ENCODE results near the gene C10orf67. TPM values are rescaled to one million over a fixed set of nuclear protein-coding genes. Genes with fewer than 3 reads are reported as not detected.

C10orf67 gene
- total RNA-seq, 1 experiment from 2014 or later: not detected

- no peak for ATAC-seq
Measured at GRCh38 chr10:23195846-23196600, 148.6 kb downstream of the C10orf67 start.

GRCh38 chr10:23194966-23195845 is 149.4 kb downstream of the C10orf67 start:
- ChIA-PET CTCF (no interaction called here), POLR2A (no interaction called here), RAD21 (ENCODE audit: low non-redundant PET in 1 of 2, low total read pairs in 2 of 2, uncharacterized antibody in 2 of 2, unreplicated experiment in 2 of 2) (no interaction called here)
- Histone ChIP-seq H3K9me2 (ENCODE audit: insufficient read depth) (no peaks in the 10 kb centered on the region), H3K4me2 (ENCODE audit: low read length) (no peak overlapping the region), H3K36me3 (ENCODE audit: control insufficient read depth in 1 of 2, insufficient read depth in 2 of 2, low read length in 2 of 2) (no peaks in the 10 kb centered on the region), H3K9me3 (ENCODE audit: control insufficient read depth in 1 of 2, insufficient read depth in 1 of 2, low read depth in 1 of 2, low read length in 2 of 2) (no peaks in the 10 kb centered on the region), H3K4me3 (replicated peaks in 1 of 2; ENCODE audit: low read depth in 1 of 2, low read length in 2 of 2) (no peak overlapping the region), H3K79me2 (ENCODE audit: insufficient read depth, low read length) (no peaks in the 10 kb centered on the region), H3K27me3 (ENCODE audit: insufficient read depth, low read length) (no peaks in the 10 kb centered on the region), H4K20me1 (ENCODE audit: insufficient read depth) (no peaks in the 10 kb centered on the region), H2AFZ (ENCODE audit: low read depth, low read length, poor library complexity, severe bottlenecking) (no peak overlapping the region), H3K27ac (ENCODE audit: low read depth, low read length) (no peak overlapping the region), H3K9ac (ENCODE audit: low read length) (no peak overlapping the region), H3K4me1 (ENCODE audit: control insufficient read depth in 1 of 2, insufficient read depth in 2 of 2, low read length in 2 of 2) (no peaks in the 10 kb centered on the region)
- ATAC-seq (no peak), DNase-seq (ENCODE audit: low read depth, low spot score) (no peak)
- intact Hi-C loops (cut with micrococcal nuclease): no loop called here
- TF ChIP-seq ATF3 (IDR thresholded peaks at IDR 0.05): no peak
- no peak for TF ChIP-seq EZH2phosphoT487 (IDR thresholded peaks at IDR 0.05; ENCODE audit: borderline replicate concordance)
- TF ChIP-seq EGR1 (IDR thresholded peaks at IDR 0.05; ENCODE audit: low read depth): no peak
- TF ChIP-seq POLR2A (IDR thresholded peaks at IDR 0.05; ENCODE audit: borderline replicate concordance, extremely low read depth, insufficient read depth, insufficient read length): no peak
- no peak for TF ChIP-seq SIN3A (IDR thresholded peaks at IDR 0.05; ENCODE audit: low read depth)
- BruUV-seq (replicated peaks): no TSS peak

More at GRCh38 chr10:23195846-23196600, 148.6 kb downstream of the C10orf67 start:
- TF ChIP-seq CEBPB (IDR thresholded peaks at IDR 0.05; ENCODE audit: low read depth) (no peak), SIN3A (IDR thresholded peaks at IDR 0.05; ENCODE audit: low read depth) (no peak), MAX (IDR thresholded peaks at IDR 0.05) (no peak), EZH2 (IDR thresholded peaks at IDR 0.05) (no peak), TCF7L2 (IDR thresholded peaks at IDR 0.05; ENCODE audit: borderline replicate concordance, extremely low read depth, insufficient read depth, insufficient read length) (no peak), POLR2A (IDR thresholded peaks at IDR 0.05; ENCODE audit: borderline replicate concordance, extremely low read depth, insufficient read depth, insufficient read length) (no peak), ELF1 (IDR thresholded peaks at IDR 0.05; ENCODE audit: borderline replicate concordance, low read depth) (no peak), ZNF274 (IDR thresholded peaks at IDR 0.05; ENCODE audit: low read depth, low read length) (no peak)
- Histone ChIP-seq H3K4me2 (ENCODE audit: low read length) (no peak overlapping the region), H3K9me2 (ENCODE audit: insufficient read depth) (no peaks in the 10 kb centered on the region), H3K9me3 (ENCODE audit: control insufficient read depth in 1 of 2, insufficient read depth in 1 of 2, low read depth in 1 of 2, low read length in 2 of 2) (no peaks in the 10 kb centered on the region), H3K27me3 (ENCODE audit: insufficient read depth, low read length) (peaks cover 1% of the 10 kb centered on the region; the same call in 1 of the 2 replicates), H3K79me2 (ENCODE audit: insufficient read depth, low read length) (no peaks in the 10 kb centered on the region), H3K9ac (ENCODE audit: low read length) (no peak overlapping the region), H3K36me3 (ENCODE audit: control insufficient read depth in 1 of 2, insufficient read depth in 2 of 2, low read length in 2 of 2) (no peaks in the 10 kb centered on the region), H2AFZ (ENCODE audit: low read depth, low read length, poor library complexity, severe bottlenecking) (no peak overlapping the region), H3K4me3 (replicated peaks in 1 of 2; ENCODE audit: low read depth in 1 of 2, low read length in 2 of 2) (no peak overlapping the region), H3K27ac (ENCODE audit: low read depth, low read length) (no peak overlapping the region), H3K4me1 (ENCODE audit: control insufficient read depth in 1 of 2, insufficient read depth in 2 of 2, low read length in 2 of 2) (no peaks in the 10 kb centered on the region), H4K20me1 (ENCODE audit: insufficient read depth) (no peaks in the 10 kb centered on the region)
- DNase-seq (ENCODE audit: low read depth, low spot score): no peak
- intact Hi-C loops (cut with micrococcal nuclease): no loop called here
- no TSS peak for BruUV-seq (replicated peaks)
- POLR2A ChIA-PET: no interaction called here
- CTCF ChIA-PET: no interaction called here
- RAD21 ChIA-PET (ENCODE audit: low non-redundant PET in 1 of 2, low total read pairs in 2 of 2, uncharacterized antibody in 2 of 2, unreplicated experiment in 2 of 2): no interaction called here

Measured in HCT116 (cell line).